Measurements from ENCODE around the gene ACSL3.
"Not testable (repeated sequence)": the region's sequence is repeated elsewhere in the genome, so short reads cannot be mapped to it uniquely, and the experiment has no call there.

ACSL3 gene

GRCh38 chr2:222907790-222908441, 47.1 kb downstream of the ACSL3 start:
- DNase-seq (ENCODE audit: low read depth, low spot score) = no peak

DNA sequence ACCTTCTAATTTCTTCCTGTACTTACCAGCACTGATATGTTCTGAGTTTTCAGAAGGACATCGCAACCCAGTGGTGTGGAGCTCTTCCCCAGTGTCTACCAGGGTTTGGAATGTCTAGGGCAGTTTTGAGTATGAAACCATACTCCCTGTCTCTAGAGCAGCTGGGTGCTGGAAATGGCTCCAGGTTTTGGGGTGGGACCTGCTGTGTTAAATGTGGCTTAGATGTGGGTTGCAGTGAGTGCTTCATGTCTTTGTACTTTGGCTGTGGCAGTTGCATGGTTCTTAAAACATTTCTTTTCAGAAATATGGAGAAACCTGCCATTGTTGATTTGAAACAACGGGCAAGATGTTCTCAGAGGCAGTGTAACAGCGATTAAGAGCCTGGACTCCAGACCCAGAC, 48.5 kb downstream of the ACSL3 start:
- DNase-seq (ENCODE audit: low read depth, low spot score) = no peak

GRCh38 chr2:222912117-222912516, 51.3 kb downstream of the ACSL3 start:
- no peak for DNase-seq (ENCODE audit: low read depth, low spot score)

DNA sequence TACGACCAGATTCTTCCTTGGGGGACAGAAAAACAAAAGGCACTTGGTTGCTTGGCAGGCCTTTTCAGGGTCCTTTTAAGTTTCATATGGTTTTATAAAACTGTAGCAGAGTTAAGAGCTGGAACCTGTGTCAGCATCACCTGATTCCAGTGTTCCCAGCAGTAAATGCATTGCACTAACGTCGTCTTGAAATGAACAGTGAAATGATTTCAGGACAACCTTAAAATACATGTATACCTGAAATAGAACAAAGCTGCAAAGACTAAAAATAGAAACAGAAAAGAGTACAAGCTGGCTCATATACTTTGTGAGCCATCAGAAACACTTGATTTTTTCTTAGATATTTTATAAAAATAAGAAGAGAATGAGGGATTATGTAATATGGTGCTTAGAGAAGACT, 51.9 kb downstream of the ACSL3 start:
- DNase-seq (ENCODE audit: low read depth, low spot score) = no peak

GRCh38 chr2:222915092-222915957, 54.5 kb downstream of the ACSL3 start:
- DNase-seq (ENCODE audit: low read depth, low spot score) = no peak

DNA sequence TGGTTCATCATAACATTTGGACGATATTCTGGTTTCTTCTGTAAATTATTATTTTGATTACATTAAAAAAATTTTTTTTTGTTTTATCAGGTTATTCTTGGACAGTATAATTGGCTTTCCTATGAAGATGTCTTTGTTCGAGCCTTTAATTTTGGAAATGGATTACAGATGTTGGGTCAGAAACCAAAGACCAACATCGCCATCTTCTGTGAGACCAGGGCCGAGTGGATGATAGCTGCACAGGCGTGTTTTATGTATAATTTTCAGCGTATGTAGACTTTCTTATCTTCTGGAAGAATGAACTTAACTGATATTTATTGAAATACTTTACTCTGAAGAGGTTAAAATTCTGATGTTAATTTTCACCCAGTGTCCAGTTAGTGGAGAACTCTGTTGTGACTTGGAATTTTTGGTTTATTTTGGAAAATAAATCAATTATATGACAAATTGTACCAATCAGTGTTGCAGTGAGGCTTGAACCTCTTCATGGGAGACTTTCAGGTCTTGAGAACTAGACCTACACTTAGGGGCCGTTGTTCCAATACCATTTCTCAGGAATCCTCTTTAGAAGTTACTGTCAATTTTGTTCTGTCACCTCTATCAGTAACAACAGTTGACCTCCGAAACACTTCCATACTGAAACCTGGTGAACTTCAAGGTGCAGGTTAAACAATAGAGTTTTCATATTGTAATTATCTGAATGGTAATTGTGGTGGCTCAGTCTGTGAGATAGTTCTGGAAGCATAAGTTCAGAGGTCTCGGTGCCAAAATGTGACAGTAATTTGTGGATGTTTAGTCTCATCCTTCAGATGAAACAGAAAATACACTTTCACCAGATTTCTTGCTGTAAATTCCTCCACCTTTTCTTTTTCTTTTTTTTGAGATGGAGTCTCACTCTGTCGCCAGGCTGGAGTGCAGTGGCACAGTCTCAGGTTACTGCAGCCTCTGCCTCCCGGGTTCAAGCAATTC, 55.7 kb downstream of the ACSL3 start:
- DNase-seq (ENCODE audit: low read depth, low spot score) = no peak

DNA sequence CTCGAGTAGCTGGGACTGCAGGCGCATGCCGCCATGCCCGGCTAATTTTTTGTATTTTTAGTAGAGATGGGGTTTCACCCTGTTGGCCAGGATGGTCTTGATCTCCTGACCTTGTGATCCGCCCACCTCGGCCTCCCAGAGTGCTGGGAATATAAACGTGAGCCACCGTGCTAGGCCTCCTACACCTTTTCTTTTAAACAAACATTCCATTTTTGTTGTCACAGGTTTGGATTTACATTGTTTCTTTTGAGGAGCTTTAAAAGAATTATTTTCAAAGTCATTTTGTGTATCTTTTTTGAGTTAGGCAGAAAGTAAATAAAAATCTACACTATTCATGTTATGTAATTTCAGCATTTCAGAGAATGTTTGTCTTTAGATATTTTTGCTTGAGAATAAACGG, 56.4 kb downstream of the ACSL3 start:
- not testable (repeated sequence) for DNase-seq (ENCODE audit: low read depth, low spot score)

DNA sequence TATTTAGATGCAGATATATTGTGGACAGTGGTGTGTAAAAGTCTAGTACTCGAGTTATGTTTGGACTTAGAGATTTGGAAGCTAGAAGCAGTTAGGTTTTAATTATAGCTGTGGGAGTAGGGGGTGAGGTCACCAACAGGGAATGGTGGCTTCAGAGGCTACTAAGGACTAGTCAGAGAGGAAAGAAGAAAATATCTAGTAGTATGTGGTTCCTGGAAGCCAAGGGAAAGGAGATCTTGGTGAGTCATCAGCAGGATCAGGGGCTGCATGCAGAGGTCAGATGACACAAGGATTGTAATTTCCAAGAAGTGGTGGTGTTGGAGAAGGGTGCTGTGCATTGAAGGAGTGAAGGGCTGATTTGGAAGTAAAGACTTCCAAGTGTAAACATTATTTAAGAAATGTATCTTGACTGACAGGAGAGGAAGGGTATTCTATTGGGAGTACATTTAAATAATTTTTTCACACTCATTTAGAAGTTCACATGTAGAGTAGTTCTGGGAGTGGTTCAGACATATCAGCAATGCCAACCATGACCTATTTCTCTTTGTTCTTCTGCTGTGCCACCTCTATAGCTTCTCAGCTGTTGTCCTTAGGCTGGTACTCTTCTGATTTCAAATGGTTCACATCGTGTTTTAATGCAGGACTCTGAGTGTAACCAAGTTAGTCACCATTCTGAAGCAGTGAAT, 59.1 kb downstream of the ACSL3 start:
- peak; percentile 21 for DNase-seq (ENCODE audit: low read depth, low spot score)

- DNase-seq (ENCODE audit: low read depth, low spot score) = no peak
Observed at GRCh38 chr2:222920657-222921186, 59.9 kb downstream of the ACSL3 start.

GRCh38 chr2:222922019-222922800, 61.4 kb downstream of the ACSL3 start:
- peak; percentile 32 for DNase-seq (ENCODE audit: low read depth, low spot score)

DNA sequence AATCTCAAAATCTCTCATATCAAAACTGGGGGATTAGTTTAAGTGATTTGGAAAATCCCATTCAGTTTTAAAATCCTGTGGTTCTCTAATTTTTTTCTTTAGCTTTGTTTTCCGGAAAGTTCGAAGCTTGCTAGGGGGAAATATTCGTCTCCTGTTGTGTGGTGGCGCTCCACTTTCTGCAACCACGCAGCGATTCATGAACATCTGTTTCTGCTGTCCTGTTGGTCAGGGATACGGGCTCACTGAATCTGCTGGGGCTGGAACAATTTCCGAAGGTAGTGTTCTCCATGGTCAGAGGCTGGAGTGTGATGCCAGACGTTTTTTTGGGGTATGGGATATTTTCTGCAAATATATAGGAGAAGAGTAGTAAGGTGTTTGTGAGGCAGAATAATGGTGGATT, 66.1 kb downstream of the ACSL3 start:
- no peak for DNase-seq (ENCODE audit: low read depth, low spot score)

- DNase-seq (ENCODE audit: low read depth, low spot score) = no peak
Observed at GRCh38 chr2:222927600-222927999, 66.8 kb downstream of the ACSL3 start.

- no peak for DNase-seq (ENCODE audit: low read depth, low spot score)
Observed at GRCh38 chr2:222928335-222928734, 67.5 kb downstream of the ACSL3 start.

DNA sequence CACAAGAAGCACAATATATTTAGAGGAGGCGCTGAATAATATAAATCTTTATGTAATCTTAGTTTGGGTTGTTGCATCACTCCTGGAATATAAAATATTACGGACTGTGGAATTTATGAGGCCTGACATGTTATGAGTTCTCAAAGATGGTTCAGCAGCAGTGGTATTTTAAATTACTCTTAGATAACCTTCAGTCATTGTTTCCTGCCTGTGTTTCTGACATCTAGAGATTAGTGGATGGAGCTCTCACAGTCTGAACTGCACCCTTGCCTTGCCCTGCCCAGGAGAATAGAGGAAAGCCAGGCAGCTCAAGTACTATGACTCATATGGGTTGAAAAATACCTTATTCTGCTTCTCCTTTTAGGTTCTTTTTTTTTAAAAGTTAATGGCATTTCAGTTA, 70.0 kb downstream of the ACSL3 start:
- DNase-seq (ENCODE audit: low read depth, low spot score) = no peak

DNA sequence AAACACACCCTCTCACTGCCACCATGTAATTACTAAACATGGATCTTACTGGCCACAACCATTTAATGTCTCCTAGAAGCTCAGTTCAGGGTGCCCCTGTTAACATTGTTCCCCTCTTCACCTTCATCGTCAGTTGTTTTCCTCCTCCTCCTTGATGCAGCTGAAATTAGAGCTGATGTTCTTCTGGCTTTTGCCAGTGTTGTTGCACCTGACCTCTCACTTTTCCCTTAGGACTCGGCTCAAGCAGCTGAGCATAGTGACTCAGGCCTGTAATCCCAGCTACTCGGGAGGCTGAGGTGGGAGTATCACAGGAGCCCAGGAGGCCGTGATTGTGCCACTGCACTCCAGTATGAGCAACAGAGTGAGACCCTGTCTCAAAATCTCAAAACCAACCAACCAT, 70.8 kb downstream of the ACSL3 start:
- DNase-seq (ENCODE audit: low read depth, low spot score) = no peak

GRCh38 chr2:222933458-222933857, 72.6 kb downstream of the ACSL3 start:
- no peak for DNase-seq (ENCODE audit: low read depth, low spot score)

- DNase-seq (ENCODE audit: low read depth, low spot score) = no peak
Observed at GRCh38 chr2:222935688-222936298, 75.0 kb downstream of the ACSL3 start.

GRCh38 chr2:222936705-222937104, 75.9 kb downstream of the ACSL3 start:
- no peak for DNase-seq (ENCODE audit: low read depth, low spot score)

GRCh38 chr2:222938327-222938726, 77.5 kb downstream of the ACSL3 start:
- no peak for DNase-seq (ENCODE audit: low read depth, low spot score)

Data from ELF-1 (cell line).